Measurements from ENCODE around the gene ZNF682.
A peak's percentile ranks its signal among the peaks of the same experiment; 100 is the strongest.
"Not testable (repeated sequence)": the region's sequence is repeated elsewhere in the genome, so short reads cannot be mapped to it uniquely, and the experiment has no call there.

Gene ZNF682

DNA sequence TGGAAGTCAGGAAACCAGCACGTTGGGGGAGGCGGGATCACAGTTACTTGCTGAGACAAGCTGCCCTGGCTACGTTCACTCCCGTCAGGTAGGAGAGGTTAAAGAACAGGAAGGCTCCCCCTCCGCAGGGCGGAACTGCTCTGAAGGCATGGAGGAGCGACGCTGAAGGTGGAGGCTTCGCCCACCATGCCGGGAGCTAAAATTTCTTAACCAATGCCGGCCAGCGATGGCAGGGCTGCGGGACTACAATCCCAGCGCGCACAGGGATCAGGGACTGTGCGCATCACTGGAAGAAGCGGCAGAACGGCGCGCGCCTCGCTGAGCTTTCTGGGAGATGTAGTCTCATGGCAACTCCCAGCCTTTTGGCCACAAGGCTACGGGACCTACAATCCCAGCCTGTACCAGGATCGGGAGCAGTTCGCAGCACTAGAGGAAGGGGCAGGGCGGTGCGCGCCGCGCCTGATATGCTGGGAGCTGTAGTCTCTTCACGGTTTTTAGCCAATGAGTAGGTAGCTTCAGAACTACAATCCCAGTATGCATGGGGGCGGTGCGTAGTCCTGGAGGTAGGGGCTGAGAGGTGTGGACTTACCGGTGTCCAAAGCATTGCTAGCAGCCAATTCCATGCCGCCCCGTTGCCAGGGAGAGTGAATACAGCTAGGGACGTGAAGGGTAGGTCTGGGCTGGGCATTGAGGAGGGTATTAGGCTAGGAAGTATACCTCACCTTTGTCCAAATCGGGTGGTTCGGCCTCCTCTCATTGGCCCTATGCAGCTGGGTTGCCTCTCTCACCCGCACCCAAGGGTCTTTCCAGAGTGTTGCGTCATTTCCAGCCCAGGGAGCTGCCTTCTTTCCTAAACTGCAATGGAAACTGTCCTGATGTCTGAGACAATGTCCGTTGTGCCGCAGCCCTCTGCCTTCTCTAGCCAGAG is 12.8 kb upstream of the ZNF682 start:
- peak; percentile 61 for DNase-seq (ENCODE audit: extremely low spot score)
- TF ChIP-seq, protein P1, sequence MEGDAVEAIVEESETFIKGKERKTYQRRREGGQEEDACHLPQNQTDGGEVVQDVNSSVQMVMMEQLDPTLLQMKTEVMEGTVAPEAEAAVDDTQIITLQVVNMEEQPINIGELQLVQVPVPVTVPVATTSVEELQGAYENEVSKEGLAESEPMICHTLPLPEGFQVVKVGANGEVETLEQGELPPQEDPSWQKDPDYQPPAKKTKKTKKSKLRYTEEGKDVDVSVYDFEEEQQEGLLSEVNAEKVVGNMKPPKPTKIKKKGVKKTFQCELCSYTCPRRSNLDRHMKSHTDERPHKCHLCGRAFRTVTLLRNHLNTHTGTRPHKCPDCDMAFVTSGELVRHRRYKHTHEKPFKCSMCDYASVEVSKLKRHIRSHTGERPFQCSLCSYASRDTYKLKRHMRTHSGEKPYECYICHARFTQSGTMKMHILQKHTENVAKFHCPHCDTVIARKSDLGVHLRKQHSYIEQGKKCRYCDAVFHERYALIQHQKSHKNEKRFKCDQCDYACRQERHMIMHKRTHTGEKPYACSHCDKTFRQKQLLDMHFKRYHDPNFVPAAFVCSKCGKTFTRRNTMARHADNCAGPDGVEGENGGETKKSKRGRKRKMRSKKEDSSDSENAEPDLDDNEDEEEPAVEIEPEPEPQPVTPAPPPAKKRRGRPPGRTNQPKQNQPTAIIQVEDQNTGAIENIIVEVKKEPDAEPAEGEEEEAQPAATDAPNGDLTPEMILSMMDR (IDR thresholded peaks at IDR 0.05; ENCODE audit: control extremely low read depth, extremely low read depth, low read depth, missing control alignments), result no peak
- POLR2A ChIA-PET, result interaction anchor here (0.5 to 1.0 kb wide), 4 partner anchors 13 to 235 kb away, joined by 3 to 7 read pairs (median 4); partner anchors contain the start of genes ZNF506 and ZNF682
- CTCF ChIA-PET, result interaction anchor here (0.7 to 1.9 kb wide), 5 partner anchors 12 to 520 kb away, joined by 3 to 10 read pairs (median 3); partner anchors contain the start of genes ZNF682 and ZNF90

DNA sequence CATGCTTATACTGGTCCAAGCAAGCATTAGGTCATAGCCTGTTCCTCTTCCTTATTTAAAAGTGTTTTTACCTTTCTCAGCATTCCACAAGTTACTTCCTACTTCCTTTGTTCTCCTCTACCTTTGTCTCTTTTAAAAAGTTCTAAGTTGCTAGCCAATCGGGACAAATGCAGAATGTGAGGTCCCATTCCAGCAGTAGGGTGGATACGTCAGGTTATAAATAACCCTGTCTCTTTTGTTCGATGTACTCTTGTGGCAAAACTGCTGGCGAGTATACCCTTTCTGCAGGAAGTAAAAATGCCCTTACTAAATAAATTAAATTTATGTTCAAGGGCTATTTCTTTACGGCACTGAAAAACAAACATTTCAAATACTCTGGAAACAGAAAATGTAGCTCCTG is 6.4 kb upstream of the ZNF682 start:
- DNase-seq (ENCODE audit: extremely low spot score); CTCF ChIA-PET; POLR2A ChIA-PET: not testable (repeated sequence)

DNA sequence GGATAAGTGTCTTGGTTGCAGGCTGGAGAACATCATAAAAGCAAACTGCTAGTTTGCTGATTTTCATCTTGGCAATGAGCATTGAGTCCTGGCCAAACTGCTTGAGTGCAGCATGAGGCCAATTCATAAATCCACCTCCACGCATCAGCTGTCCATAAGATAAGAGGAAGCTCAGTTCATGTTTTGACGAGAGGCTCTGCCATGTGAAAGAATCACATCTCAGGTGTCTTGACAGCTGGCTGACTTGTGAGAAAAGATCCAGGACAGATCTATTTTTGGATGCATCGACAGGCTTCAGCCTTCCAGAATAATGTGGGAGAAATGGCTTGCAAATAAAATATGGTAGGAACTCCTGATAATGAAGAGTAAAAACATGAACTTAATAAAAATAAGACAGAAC is 5.4 kb upstream of the ZNF682 start:
- POLR2A ChIA-PET, result no interaction called here
- CTCF ChIA-PET, result no interaction called here
- TF ChIP-seq, protein P1 (IDR thresholded peaks at IDR 0.05; ENCODE audit: control extremely low read depth, extremely low read depth, low read depth, missing control alignments), result no peak
- DNase-seq (ENCODE audit: extremely low spot score), result no peak

DNA sequence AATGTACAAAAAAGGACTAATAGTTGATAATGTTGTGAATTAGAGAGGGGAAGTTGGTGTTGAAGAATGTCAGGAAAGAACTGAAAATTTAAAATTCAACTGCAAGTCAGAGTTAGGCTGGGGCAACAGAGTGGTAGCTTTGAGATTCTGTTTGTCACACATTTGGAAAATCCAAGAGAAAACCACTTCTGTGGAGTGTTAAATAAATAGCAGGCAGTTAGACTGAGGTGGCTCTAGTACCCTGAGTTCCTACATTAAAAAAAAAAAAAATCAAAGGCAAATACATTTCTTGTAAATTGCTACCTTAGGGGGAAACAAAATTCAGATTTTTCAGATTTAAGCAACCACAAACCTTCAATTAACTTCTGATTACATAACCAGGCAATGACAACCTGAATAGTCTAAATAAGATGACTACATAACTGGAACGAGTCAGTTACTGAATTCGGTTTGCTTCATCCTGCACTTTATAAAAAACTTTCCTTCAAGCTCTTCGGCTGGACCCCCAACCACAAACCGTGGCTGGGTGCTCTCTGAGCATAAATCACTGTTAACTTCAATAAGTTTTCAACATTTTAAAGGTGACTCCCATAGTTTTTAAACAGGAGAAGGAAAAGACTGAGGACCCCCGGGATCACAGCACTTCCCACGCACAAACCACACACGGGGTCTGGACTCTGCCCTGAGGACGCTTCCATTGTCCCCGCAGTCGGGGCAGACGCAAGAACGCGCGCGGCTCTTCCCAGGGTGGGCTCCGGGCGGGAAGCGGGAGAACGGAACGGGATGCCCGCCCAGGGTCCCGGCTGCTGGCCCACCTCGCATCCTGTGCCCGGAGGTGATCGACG is 725 bp downstream of the ZNF682 start:
- ChIA-PET CTCF (interaction anchor here (1.1 to 2.0 kb wide), 3 partner anchors 14 to 506 kb away, joined by 3 to 10 read pairs (median 5); no protein-coding TSS in a partner anchor), POLR2A (interaction anchor here (1.0 kb wide), 1 partner anchor 14 kb away, joined by 4 read pairs; no protein-coding TSS in a partner anchor)
- TF ChIP-seq, protein P1 (IDR thresholded peaks at IDR 0.05; ENCODE audit: control extremely low read depth, extremely low read depth, low read depth, missing control alignments), result no peak
- DNase-seq (ENCODE audit: extremely low spot score), result no peak

DNA sequence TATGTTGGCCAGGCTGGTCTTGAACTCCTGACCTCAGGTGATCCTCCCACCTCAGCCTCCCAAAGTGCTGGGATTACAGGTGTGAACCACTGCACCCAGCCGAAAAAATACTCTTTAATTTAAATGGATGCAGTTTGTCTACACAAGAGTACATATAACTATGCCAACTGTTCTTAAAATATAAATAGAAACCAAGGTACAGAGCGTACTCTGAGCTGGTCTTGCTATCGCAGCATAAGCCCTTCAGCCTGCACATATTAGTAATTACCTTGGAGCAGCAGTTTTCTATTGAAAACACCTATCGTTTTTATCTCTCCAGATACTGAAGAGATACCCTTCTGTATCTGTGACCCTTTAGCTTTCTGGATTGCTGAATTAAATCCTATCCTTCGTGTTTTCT is 3.4 kb downstream of the ZNF682 start:
- POLR2A ChIA-PET, result no interaction called here
- CTCF ChIA-PET, result interaction anchor here (1.0 kb wide), 1 partner anchor 16 kb away, joined by 3 read pairs; no protein-coding TSS in a partner anchor
- no peak for DNase-seq (ENCODE audit: extremely low spot score)
- TF ChIP-seq, protein P1 (IDR thresholded peaks at IDR 0.05; ENCODE audit: control extremely low read depth, extremely low read depth, low read depth, missing control alignments), result no peak

DNA sequence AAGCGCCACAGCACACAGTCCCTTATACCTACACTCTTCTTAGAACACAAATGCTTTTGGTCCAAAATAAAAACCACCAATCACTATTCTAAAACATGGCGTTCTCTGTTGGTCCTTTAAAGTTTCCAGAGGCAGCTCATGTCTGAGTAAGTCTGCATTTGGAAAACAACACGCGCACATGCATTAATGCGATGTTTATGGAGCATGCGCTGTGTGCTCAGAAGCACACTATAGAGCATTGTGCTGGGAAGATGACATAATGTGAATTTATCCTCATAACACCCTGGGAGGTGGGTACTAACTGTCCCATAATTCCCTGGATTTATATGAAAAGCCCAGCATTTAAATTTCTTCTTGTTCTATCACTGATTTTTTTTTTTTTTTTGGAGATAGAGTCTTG is 10.7 kb downstream of the ZNF682 start:
- ChIA-PET CTCF (no interaction called here), POLR2A (no interaction called here)
- no peak for DNase-seq (ENCODE audit: extremely low spot score)
- TF ChIP-seq, protein P1 (IDR thresholded peaks at IDR 0.05; ENCODE audit: control extremely low read depth, extremely low read depth, low read depth, missing control alignments), result no peak

Data from GM10248 (cell line).